GM23338 (cell line): Measurements from ENCODE around the gene CTU1. TPM values are rescaled to one million over a fixed set of nuclear protein-coding genes. Genes with fewer than 3 reads are reported as not detected.

ENCODE experiments used
- ATAC-seq: fragments of 200-7000 bp; cut with Tn5 transposase; 3 replicates; pipeline ENCODE4 v1.9.1; 2020
- DNase-seq: peaks from one replicate; pipeline ENCODE4 v3.0.0-alpha.2; 2015; ENCODE audit warnings: low spot score
- H2AFZ ChIP-seq: fragments of 200-600 bp; sonication (generic); 2 replicates; pipeline ENCODE4 v1.8.0; 2016; ENCODE audit warnings: antibody characterized with exemption, mild to moderate bottlenecking, moderate library complexity
- H3F3A ChIP-seq: fragments of 200-600 bp; sonication (generic); replicated peaks from 2 replicates; pipeline ENCODE4 v1.8.0; 2017; ENCODE audit warnings: antibody characterized with exemption, mixed run types, low read depth
- H3K27ac ChIP-seq: fragments of 200-600 bp; sonication (generic); 2 replicates; pipeline ENCODE4 v1.6.1; 2016; ENCODE audit warnings: low read depth
- H3K27me3 ChIP-seq: fragments of 200-600 bp; sonication (generic); 2 replicates; pipeline ENCODE4 v1.8.0; 2016; ENCODE audit warnings: mild to moderate bottlenecking, mixed run types, moderate library complexity; ENCODE audit not compliant: insufficient read depth
- H3K36me3 ChIP-seq: fragments of 200-600 bp; sonication (generic); 2 replicates; pipeline ENCODE4 v1.8.0; 2016; ENCODE audit warnings: mild to moderate bottlenecking; ENCODE audit not compliant: insufficient read depth
- H3K4me1 ChIP-seq: fragments of 200-600 bp; sonication (generic); 2 replicates; pipeline ENCODE4 v1.8.0; 2016; ENCODE audit warnings: mild to moderate bottlenecking, moderate library complexity; ENCODE audit not compliant: insufficient read depth
- H3K4me2 ChIP-seq: fragments of 200-600 bp; sonication (generic); 2 replicates; pipeline ENCODE4 v1.7.1; 2017; ENCODE audit warnings: mixed run types
- H3K4me3 ChIP-seq: fragments of 200-600 bp; sonication (generic); 2 replicates; pipeline ENCODE4 v1.6.1; 2016; ENCODE audit warnings: mixed run types
- H3K79me2 ChIP-seq: fragments of 200-600 bp; sonication (generic); replicated peaks from 2 replicates; pipeline ENCODE4 v1.8.0; 2017; ENCODE audit warnings: mild to moderate bottlenecking; ENCODE audit not compliant: insufficient read depth
- H3K9me2 ChIP-seq: fragments of 200-600 bp; sonication (generic); 2 replicates; pipeline ENCODE4 v1.8.0; 2017; ENCODE audit not compliant: insufficient read depth
- H4K20me1 ChIP-seq: fragments of 200-600 bp; sonication (generic); replicated peaks from 2 replicates; pipeline ENCODE4 v1.8.0; 2017; ENCODE audit warnings: mild to moderate bottlenecking; ENCODE audit not compliant: insufficient read depth
- H3K27ac Mint-ChIP-seq: 2 replicates; pipeline ENCODE4 v1.8.0; 2020; ENCODE audit warnings: inconsistent platforms, mild to moderate bottlenecking, moderate library complexity, mixed read lengths
- H3K27me3 Mint-ChIP-seq: 3 replicates; pipeline ENCODE4 v1.8.0; 2022; ENCODE audit warnings: low read depth, mild to moderate bottlenecking, moderate library complexity, mixed read lengths, inconsistent platforms; ENCODE audit not compliant: insufficient read depth, poor library complexity
- H3K36me3 Mint-ChIP-seq: 3 replicates; pipeline ENCODE4 v1.8.0; 2021; ENCODE audit warnings: low read depth, mild to moderate bottlenecking, inconsistent platforms, moderate library complexity, mixed read lengths
- H3K4me1 Mint-ChIP-seq: 3 replicates; pipeline ENCODE4 v1.8.0; 2020; ENCODE audit warnings: mild to moderate bottlenecking, inconsistent platforms, mixed read lengths
- H3K4me3 Mint-ChIP-seq: 3 replicates; pipeline ENCODE4 v1.8.0; 2021; ENCODE audit warnings: moderate library complexity, mild to moderate bottlenecking, inconsistent platforms, mixed read lengths
- H3K9me3 Mint-ChIP-seq: 3 replicates; pipeline ENCODE4 v1.8.0; 2020; ENCODE audit warnings: moderate library complexity, mild to moderate bottlenecking, inconsistent platforms, mixed read lengths
- CREB1 ChIP-seq: fragments of 250-450 bp; sonication (Bioruptor Pico); IDR thresholded peaks from 2 replicates; pipeline ENCODE4 v1.5.0; 2020; ENCODE audit warnings: low read depth, mild to moderate bottlenecking, moderate library complexity
- CTCF ChIP-seq, 2 experiments: fragments of 200-600 bp in 1 of 2; sonication (generic) in 1 of 2; conservative IDR thresholded peaks; 2 replicates each; pipeline versions ENCODE4 v1.5.1 to v1.6.1; 2016 to 2017; ENCODE audit warnings: antibody characterized with exemption in 2 of 2, low read depth in 2 of 2, mild to moderate bottlenecking in 2 of 2, moderate library complexity in 1 of 2
- ETS1 ChIP-seq: IDR thresholded peaks from 2 replicates; pipeline ENCODE4 v1.6.1; 2016; ENCODE audit warnings: antibody characterized with exemption
- EZH2 ChIP-seq: fragments of 200-600 bp; sonication (generic); IDR thresholded peaks from one replicate; pipeline ENCODE4 v1.8.0; 2017; ENCODE audit warnings: antibody characterized with exemption, mild to moderate bottlenecking, low read depth; ENCODE audit not compliant: unreplicated experiment
- EZH2phosphoT487 ChIP-seq: fragments of 200-600 bp; sonication (generic); IDR thresholded peaks from one replicate; pipeline ENCODE4 v1.8.1; 2018; ENCODE audit warnings: antibody characterized with exemption; ENCODE audit not compliant: unreplicated experiment
- JUNB ChIP-seq: IDR thresholded peaks from one replicate; pipeline ENCODE4 v1.6.1; 2016; ENCODE audit warnings: antibody characterized with exemption; ENCODE audit not compliant: unreplicated experiment
- NANOG ChIP-seq: IDR thresholded peaks from 2 replicates; pipeline ENCODE4 v1.6.1; 2016; ENCODE audit warnings: antibody characterized with exemption, borderline replicate concordance
- REST ChIP-seq: IDR thresholded peaks from one replicate; pipeline ENCODE4 v1.6.1; 2018; ENCODE audit warnings: antibody characterized with exemption; ENCODE audit not compliant: unreplicated experiment
- STAT1 ChIP-seq: IDR thresholded peaks from one replicate; pipeline ENCODE4 v1.6.1; 2016; ENCODE audit warnings: antibody characterized with exemption; ENCODE audit not compliant: unreplicated experiment
- ZNF114 ChIP-seq: fragments of 250-450 bp; sonication (Bioruptor Pico); IDR thresholded peaks from 2 replicates; pipeline ENCODE4 v1.5.0; 2020; ENCODE audit warnings: mild to moderate bottlenecking, moderate library complexity
- ZNF331 ChIP-seq: fragments of 250-450 bp; sonication (Bioruptor Pico); IDR thresholded peaks from 2 replicates; pipeline ENCODE4 v1.5.0; 2020; ENCODE audit warnings: low read depth, mild to moderate bottlenecking, moderate library complexity
- ZNF462 ChIP-seq: fragments of 250-450 bp; sonication (Bioruptor Pico); IDR thresholded peaks from 2 replicates; pipeline ENCODE4 v1.5.0; 2020; ENCODE audit warnings: mild to moderate bottlenecking, moderate library complexity
- polyA plus RNA-seq: library from polyadenylated mRNA; unstranded; fragments of >200 nt; fragmentation: Nextera tagmentation; extraction: Ambion mirVana; gene quantifications from 2 replicates; pipeline ENCODE4 v1.2.1, GENCODE V29; 2016
- total RNA-seq: library from RNA; depleted of rRNA; stranded (reverse); fragments of >200 nt; shearing (Covaris generic); gene quantifications from 2 replicates; pipeline ENCODE4 v1.2.3, GENCODE V29; 2014

CTU1 gene
- total and polyA plus RNA-seq, 2 experiments from 2014 or later, result 3.7 to 18.8 TPM

GRCh38 chr19:51119101-51119500 is 10.9 kb upstream of the CTU1 start:
- H2AFZ ChIP-seq, result peak overlapping the region; percentile 52; the same call in 1 of the 2 replicates
- H3K4me2 ChIP-seq, result no peak overlapping the region
- H3K4me1 Mint-ChIP-seq, result peaks cover 4% of the 10 kb centered on the region; the same call in 2 of the 3 replicates

More at GRCh38 chr19:51119101-51119500, 10.9 kb upstream of the CTU1 start:
- H3K9me2 ChIP-seq, result no peaks in the 10 kb centered on the region
- no peaks in the 10 kb centered on the region; the same call in 1 of the 3 replicates for H3K9me3 Mint-ChIP-seq
- no peak for TF ChIP-seq CTCF (conservative IDR thresholded peaks at IDR 0.05; ENCODE audit: low read depth in 2 of 2)
- TF ChIP-seq ZNF462 (CRISPR knock-in tag), result no peak
- TF ChIP-seq REST, result no peak
- TF ChIP-seq JUNB, result no peak
- TF ChIP-seq EZH2, result no peak
- TF ChIP-seq EZH2phosphoT487, result no peak
- TF ChIP-seq ZNF331 (CRISPR knock-in tag), result no peak
- no peak for TF ChIP-seq CREB1 (CRISPR knock-in tag)
- TF ChIP-seq ZNF114 (CRISPR knock-in tag), result no peak
- TF ChIP-seq STAT1, result no peak
- no peak for TF ChIP-seq ETS1
- no peak for TF ChIP-seq NANOG
- no peaks in the 10 kb centered on the region; the same call in 2 of the 3 replicates for H3K36me3 Mint-ChIP-seq
- H3K4me3 ChIP-seq, result no peak overlapping the region
- H3K27ac Mint-ChIP-seq, result no peak overlapping the region
- no peaks in the 10 kb centered on the region for H3K79me2 ChIP-seq
- DNase-seq (no peak), ATAC-seq (peak; percentile 41; the same call in 1 of the 3 replicates)
- no peaks in the 10 kb centered on the region for H4K20me1 ChIP-seq
- H3F3A ChIP-seq, result no peaks in the 10 kb centered on the region
- H3K27ac ChIP-seq, result no peak overlapping the region
- H3K27me3 ChIP-seq, result no peaks in the 10 kb centered on the region
- H3K4me1 ChIP-seq, result no peaks in the 10 kb centered on the region
- H3K36me3 ChIP-seq, result no peaks in the 10 kb centered on the region
- H3K4me3 Mint-ChIP-seq, result no peak overlapping the region
- H3K27me3 Mint-ChIP-seq, result peaks cover 11% of the 10 kb centered on the region
